ENCODE results near the gene PIP5K1B.

DNA sequence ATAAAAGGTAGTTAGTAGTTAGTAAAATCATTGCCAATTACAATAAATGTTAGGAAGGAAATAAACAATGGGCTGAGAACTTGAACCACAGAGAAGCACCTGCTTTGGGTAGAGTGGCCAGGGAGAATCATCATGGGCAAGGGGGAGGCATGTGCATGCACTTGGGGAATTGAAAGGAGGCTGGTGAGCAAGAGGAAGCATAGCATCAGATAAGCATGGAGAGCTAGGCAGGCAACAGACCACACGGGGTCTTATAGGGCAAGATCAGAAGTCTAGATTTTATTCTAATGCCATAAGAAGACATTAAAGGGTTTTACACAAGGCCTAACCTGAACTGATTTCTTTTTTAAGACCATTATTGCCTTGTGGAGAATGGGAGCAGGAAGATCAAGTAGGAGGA, 93.4 kb downstream of the PIP5K1B start:
- TF ChIP-seq POLR2A (IDR thresholded peaks at IDR 0.05; ENCODE audit: low read depth, low read length) (no peak), POLR2AphosphoS5 (IDR thresholded peaks at IDR 0.05; ENCODE audit: low read depth, low read length) (no peak), TAF1 (IDR thresholded peaks at IDR 0.05; ENCODE audit: borderline replicate concordance, low read depth, low read length) (no peak)
